CD4-positive, CD25-positive, alpha-beta regulatory T cell (primary cell): ENCODE results near the gene LSM5. TPM values are rescaled to one million over a fixed set of nuclear protein-coding genes. Genes with fewer than 3 reads are reported as not detected.
"Not testable (repeated sequence)": the region's sequence is repeated elsewhere in the genome, so short reads cannot be mapped to it uniquely, and the experiment has no call there.

Experiments used
- ATAC-seq, 2 donors: fragments of 150-1000 bp; cut with Tn5 transposase; one replicate each; pipeline ENCODE4 v1.10.0; 2021; ENCODE audit warnings: low read depth in 2 of 2, moderate number of reproducible peaks in 2 of 2, moderate library complexity in 1 of 2
- DNase-seq, 3 donors: peaks; one replicate each; pipeline versions ENCODE4 v3.0.0 to v3.0.0-alpha.2; 2012 to 2022; ENCODE audit warnings: mixed read lengths in 1 of 3
- H3K27ac ChIP-seq: one replicate; pipeline ENCODE4 v1.7.0; 2013; ENCODE audit warnings: mild to moderate bottlenecking, low read length; ENCODE audit not compliant: insufficient read depth, poor library complexity, severe bottlenecking
- H3K27me3 ChIP-seq: one replicate; pipeline ENCODE4 v1.7.0; 2013; ENCODE audit warnings: low read length; ENCODE audit not compliant: control insufficient read depth, insufficient read depth
- H3K36me3 ChIP-seq: one replicate; pipeline ENCODE4 v1.7.0; 2013; ENCODE audit warnings: mild to moderate bottlenecking, low read length, moderate library complexity; ENCODE audit not compliant: control insufficient read depth, insufficient read depth
- H3K4me1 ChIP-seq: 2 replicates; pipeline ENCODE4 v1.7.0; 2013; ENCODE audit warnings: mild to moderate bottlenecking, low read length; ENCODE audit not compliant: insufficient read depth, control insufficient read depth, poor library complexity, severe bottlenecking
- H3K4me3 ChIP-seq: one replicate; pipeline ENCODE4 v1.7.0; 2013; ENCODE audit warnings: low read depth, mild to moderate bottlenecking, low read length, moderate library complexity
- H3K9me3 ChIP-seq, 2 experiments: 1 replicate in 1 of 2; 2 replicates in 1 of 2; pipeline ENCODE4 v1.7.0; 2013; ENCODE audit warnings: low read length in 2 of 2, mild to moderate bottlenecking in 1 of 2, moderate library complexity in 1 of 2; ENCODE audit not compliant: control insufficient read depth in 2 of 2
- H3K27ac Mint-ChIP-seq, 3 donors: one replicate each; pipeline ENCODE4 v1.8.0; 2020 to 2022; ENCODE audit warnings: mild to moderate bottlenecking in 3 of 3, mixed read lengths in 3 of 3, moderate library complexity in 2 of 3
- H3K27me3 Mint-ChIP-seq: one replicate; pipeline ENCODE4 v1.8.0; 2022; ENCODE audit warnings: mild to moderate bottlenecking, mixed read lengths
- H3K36me3 Mint-ChIP-seq: one replicate; pipeline ENCODE4 v1.8.0; 2020; ENCODE audit warnings: mixed read lengths
- H3K4me1 Mint-ChIP-seq, 4 donors: one replicate each; pipeline ENCODE4 v1.8.0; 2020 to 2022; ENCODE audit warnings: mixed read lengths in 4 of 4, mild to moderate bottlenecking in 1 of 4
- H3K4me3 Mint-ChIP-seq, 4 donors: one replicate each; pipeline ENCODE4 v1.8.0; 2020 to 2022; ENCODE audit warnings: mild to moderate bottlenecking in 4 of 4, mixed read lengths in 4 of 4, moderate library complexity in 3 of 4
- H3K9me3 Mint-ChIP-seq, 7 donors: one replicate each; pipeline ENCODE4 v1.8.0; 2020 to 2022; ENCODE audit warnings: mixed read lengths in 7 of 7, mild to moderate bottlenecking in 3 of 7, moderate library complexity in 2 of 7
- polyA plus RNA-seq, 4 donors: library from polyadenylated mRNA; unstranded; fragments of 300-500 nt; fragmentation: Illumina TruSeq; gene quantifications; one replicate each; pipeline ENCODE4 v1.2.3, GENCODE V29; 2021
- total RNA-seq: library from RNA; stranded (reverse); gene quantifications from one replicate; pipeline ENCODE4 v1.2.3, GENCODE V29; 2022

LSM5 gene
- total and polyA plus RNA-seq, 5 donors from 2014 or later = 17.3 to 136 (median 102) TPM

- no peaks in the 10 kb centered on the region for H3K36me3 ChIP-seq
- Mint-ChIP-seq H3K27me3 (no peaks in the 10 kb centered on the region), H3K4me1 (peaks cover 28 to 71% (median 46%) of the 10 kb centered on the region in 4 donors), H3K27ac (no peak overlapping the region), H3K9me3 (no peaks in the 10 kb centered on the region), H3K4me3 (peak overlapping the region in 2 of 4 donors; percentile 50 to 53), H3K36me3 (peaks cover 24% of the 10 kb centered on the region)
- no peaks in the 10 kb centered on the region for H3K27me3 ChIP-seq
- no peak overlapping the region for H3K27ac ChIP-seq
- H3K4me3 ChIP-seq = no peak overlapping the region
- no peaks in the 10 kb centered on the region for H3K9me3 ChIP-seq
- ATAC-seq (no peak), DNase-seq (no peak)
- peaks cover 18% of the 10 kb centered on the region for H3K4me1 ChIP-seq
Observed at GRCh38 chr7:32502728-32503127, 12.5 kb upstream of the LSM5 start.

GRCh38 chr7:32501522-32501921, 11.3 kb upstream of the LSM5 start:
- Mint-ChIP-seq H3K4me1 (peaks cover 23 to 71% (median 44%) of the 10 kb centered on the region in 4 donors), H3K27ac (no peak overlapping the region), H3K4me3 (peak overlapping the region; percentile 16 to 78 (median 32))

GRCh38 chr7:32500922-32501341, 10.8 kb upstream of the LSM5 start:
- ATAC-seq (no peak), DNase-seq (peak in 1 of 3 donors; percentile 11)
- no peaks in the 10 kb centered on the region for H3K27me3 Mint-ChIP-seq
- no peaks in the 10 kb centered on the region for H3K27me3 ChIP-seq
- H3K4me3 ChIP-seq = no peak overlapping the region
- peak overlapping the region; percentile 12 to 72 (median 15) for H3K27ac Mint-ChIP-seq
- H3K36me3 Mint-ChIP-seq = peaks cover 13% of the 10 kb centered on the region
- H3K4me3 Mint-ChIP-seq = peak overlapping the region in 2 of 4 donors; percentile 48 to 78
- H3K27ac ChIP-seq = no peak overlapping the region
- H3K36me3 ChIP-seq = no peaks in the 10 kb centered on the region
- H3K4me1 Mint-ChIP-seq = peaks cover 26 to 71% (median 44%) of the 10 kb centered on the region in 4 donors
- no peaks in the 10 kb centered on the region for H3K9me3 ChIP-seq
- H3K4me1 ChIP-seq = peaks cover 23% of the 10 kb centered on the region
- H3K9me3 Mint-ChIP-seq = peaks cover 0 to 2% (median 0%) of the 10 kb centered on the region in 7 donors

More at GRCh38 chr7:32501522-32501921, 11.3 kb upstream of the LSM5 start:
- Histone ChIP-seq H3K27me3 (no peaks in the 10 kb centered on the region), H3K27ac (no peak overlapping the region), H3K36me3 (no peaks in the 10 kb centered on the region), H3K4me1 (peaks cover 18% of the 10 kb centered on the region), H3K9me3 (no peaks in the 10 kb centered on the region), H3K4me3 (peak overlapping the region; percentile 21)
- Mint-ChIP-seq H3K36me3 (peaks cover 16% of the 10 kb centered on the region), H3K9me3 (no peaks in the 10 kb centered on the region), H3K27me3 (no peaks in the 10 kb centered on the region)
- ATAC-seq (no peak), DNase-seq (no peak)

- not testable (repeated sequence) for H3K27ac ChIP-seq, H3K4me3 ChIP-seq, DNase-seq, ATAC-seq, H3K27me3 Mint-ChIP-seq, H3K36me3 ChIP-seq, H3K9me3 ChIP-seq, H3K27me3 ChIP-seq, H3K9me3 Mint-ChIP-seq
- H3K4me1 ChIP-seq = peaks cover 24% of the 10 kb centered on the region
- H3K27ac Mint-ChIP-seq = peak overlapping the region in 2 of 3 donors; percentile 5 to 9
- peaks cover 13% of the 10 kb centered on the region for H3K36me3 Mint-ChIP-seq
- peaks cover 22 to 69% (median 43%) of the 10 kb centered on the region in 4 donors for H3K4me1 Mint-ChIP-seq
- peak overlapping the region in 3 of 4 donors; percentile 39 to 78 (median 70) for H3K4me3 Mint-ChIP-seq
Observed at GRCh38 chr7:32500216-32500615, 10.0 kb upstream of the LSM5 start.

GRCh38 chr7:32499755-32500154, 9.6 kb upstream of the LSM5 start:
- H3K4me3 ChIP-seq, DNase-seq, H3K27me3 ChIP-seq, H3K9me3 ChIP-seq, H3K27me3 Mint-ChIP-seq, ATAC-seq, H3K9me3 Mint-ChIP-seq, H3K36me3 ChIP-seq, H3K27ac ChIP-seq: not testable (repeated sequence)
- peak overlapping the region in 2 of 4 donors; percentile 39 to 78 for H3K4me3 Mint-ChIP-seq
- H3K27ac Mint-ChIP-seq = peak overlapping the region in 1 of 3 donors; percentile 5
- H3K4me1 Mint-ChIP-seq = peaks cover 22 to 72% (median 44%) of the 10 kb centered on the region in 4 donors
- H3K4me1 ChIP-seq = peaks cover 27% of the 10 kb centered on the region
- peaks cover 13% of the 10 kb centered on the region for H3K36me3 Mint-ChIP-seq

GRCh38 chr7:32496052-32496813, 6.1 kb upstream of the LSM5 start:
- Histone ChIP-seq H3K27ac (peak overlapping the region; percentile 97), H3K4me1 (peaks cover 21% of the 10 kb centered on the region), H3K9me3 (no peaks in the 10 kb centered on the region), H3K4me3 (peak overlapping the region; percentile 85), H3K36me3 (no peaks in the 10 kb centered on the region), H3K27me3 (no peaks in the 10 kb centered on the region)
- H3K4me1 Mint-ChIP-seq = peaks cover 18 to 52% (median 38%) of the 10 kb centered on the region in 4 donors
- H3K36me3 Mint-ChIP-seq = peaks cover 13% of the 10 kb centered on the region
- no peak for ATAC-seq
- no peak for DNase-seq
- H3K27ac Mint-ChIP-seq = peak overlapping the region; percentile 45 to 96 (median 92)
- peaks cover 0 to 2% (median 0%) of the 10 kb centered on the region in 7 donors for H3K9me3 Mint-ChIP-seq
- H3K27me3 Mint-ChIP-seq = peaks cover 5% of the 10 kb centered on the region
- peak overlapping the region; percentile 93 to 99 (median 96) for H3K4me3 Mint-ChIP-seq

- Histone ChIP-seq H3K4me3 (peak within 1 kb of the TSS; percentile 94), H3K27ac (peak within 1 kb of the TSS; percentile 97), H3K4me1 (peaks cover 25% of the 10 kb centered on the region), H3K9me3 (no peaks in the 10 kb centered on the region), H3K27me3 (no peaks in the 10 kb centered on the region), H3K36me3 (no peaks in the 10 kb centered on the region)
- DNase-seq (peak; percentile 97 to 99 (median 98)), ATAC-seq (peak; percentile 96 to 97)
- peaks cover 16 to 51% (median 36%) of the 10 kb centered on the region in 4 donors for H3K4me1 Mint-ChIP-seq
- H3K9me3 Mint-ChIP-seq = peaks cover 0 to 2% (median 0%) of the 10 kb centered on the region in 7 donors
- H3K36me3 Mint-ChIP-seq = peaks cover 7% of the 10 kb centered on the region
- H3K4me3 Mint-ChIP-seq = peak within 1 kb of the TSS; percentile 93 to 99 (median 96)
- H3K27me3 Mint-ChIP-seq = peaks cover 5% of the 10 kb centered on the region
- peak within 1 kb of the TSS; percentile 92 to 99 (median 96) for H3K27ac Mint-ChIP-seq
Observed at GRCh38 chr7:32495298-32496051, 5.3 kb upstream of the LSM5 start, which contains the start of gene AVL9. Gene AVL9 (plus strand): TSS chr7:32495489. CDS start chr7:32495710, 221 bp downstream.
